GM19372 (cell line): ENCODE results near the gene ADAMTS5.

Experiments
- ATAC-seq: cut with Tn5 transposase; IDR thresholded peaks from one replicate; pipeline ENCODE4 v1.9.1; 2021; ENCODE audit warnings: mild to moderate bottlenecking, low read depth, moderate library complexity; ENCODE audit not compliant: unreplicated experiment

The ADAMTS5 gene

DNA sequence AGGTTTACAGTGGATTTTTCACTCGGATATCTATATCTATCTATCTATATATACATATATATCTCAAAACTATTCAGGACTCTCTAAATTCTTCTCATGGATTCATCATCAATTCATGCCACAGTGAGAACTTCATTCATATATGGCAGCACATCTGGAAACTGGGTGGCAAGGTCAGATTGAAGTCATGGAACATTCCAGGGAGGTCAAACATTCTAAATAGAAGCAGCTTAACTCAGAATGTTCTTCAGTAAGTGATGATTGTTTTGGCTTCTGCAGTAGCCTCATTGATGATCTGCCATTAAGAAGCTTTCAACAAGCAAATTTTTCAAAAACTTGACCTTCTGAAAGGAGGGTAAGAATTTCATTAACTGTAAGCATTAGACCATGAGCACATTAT, 74.7 kb downstream of the ADAMTS5 start:
- ATAC-seq, result no peak

- ATAC-seq, result no peak
Observed at GRCh38 chr21:26888931-26889330, 78.0 kb downstream of the ADAMTS5 start.

DNA sequence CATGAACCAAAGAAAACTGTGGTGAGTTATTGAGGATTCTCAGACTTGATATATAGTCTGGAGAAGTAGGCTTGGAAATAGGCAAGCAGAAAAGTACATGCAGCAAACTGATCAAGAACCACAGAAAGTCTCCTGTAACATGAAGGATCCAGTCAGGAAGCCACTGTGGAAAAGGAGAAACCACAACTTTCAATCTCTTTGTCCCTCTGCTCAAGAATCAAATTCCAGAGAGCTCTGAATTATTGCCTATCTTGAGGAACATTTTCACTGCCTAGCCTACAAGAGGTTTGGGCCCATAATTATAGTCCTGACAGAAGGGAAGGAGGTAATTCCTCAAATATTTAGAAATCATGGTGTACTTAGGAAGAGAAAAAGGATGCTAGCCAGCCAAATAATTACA, 78.6 kb downstream of the ADAMTS5 start:
- ATAC-seq, result no peak

GRCh38 chr21:26887251-26887650, 79.6 kb downstream of the ADAMTS5 start:
- ATAC-seq, result no peak

DNA sequence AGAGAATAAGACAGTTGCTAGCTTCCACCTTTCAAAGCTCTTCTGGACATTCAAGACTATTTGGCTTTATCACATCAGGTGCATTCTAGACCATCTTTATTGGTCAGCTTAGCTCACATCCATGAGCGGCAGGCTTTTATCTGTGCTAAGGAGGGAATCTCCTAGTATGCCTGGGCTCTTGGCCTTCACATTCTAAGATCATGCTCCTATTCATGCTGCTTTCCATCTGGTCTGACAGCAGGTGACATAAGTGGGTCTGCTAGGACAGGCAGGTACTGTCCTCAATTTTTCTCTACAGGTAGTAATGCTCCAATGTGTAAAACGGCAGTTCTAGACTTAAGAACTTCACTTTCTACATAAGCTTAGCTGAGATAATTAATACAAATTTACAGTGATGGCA, 82.5 kb downstream of the ADAMTS5 start:
- ATAC-seq, result no peak

GRCh38 chr21:26883768-26884167, 83.1 kb downstream of the ADAMTS5 start:
- no peak for ATAC-seq

DNA sequence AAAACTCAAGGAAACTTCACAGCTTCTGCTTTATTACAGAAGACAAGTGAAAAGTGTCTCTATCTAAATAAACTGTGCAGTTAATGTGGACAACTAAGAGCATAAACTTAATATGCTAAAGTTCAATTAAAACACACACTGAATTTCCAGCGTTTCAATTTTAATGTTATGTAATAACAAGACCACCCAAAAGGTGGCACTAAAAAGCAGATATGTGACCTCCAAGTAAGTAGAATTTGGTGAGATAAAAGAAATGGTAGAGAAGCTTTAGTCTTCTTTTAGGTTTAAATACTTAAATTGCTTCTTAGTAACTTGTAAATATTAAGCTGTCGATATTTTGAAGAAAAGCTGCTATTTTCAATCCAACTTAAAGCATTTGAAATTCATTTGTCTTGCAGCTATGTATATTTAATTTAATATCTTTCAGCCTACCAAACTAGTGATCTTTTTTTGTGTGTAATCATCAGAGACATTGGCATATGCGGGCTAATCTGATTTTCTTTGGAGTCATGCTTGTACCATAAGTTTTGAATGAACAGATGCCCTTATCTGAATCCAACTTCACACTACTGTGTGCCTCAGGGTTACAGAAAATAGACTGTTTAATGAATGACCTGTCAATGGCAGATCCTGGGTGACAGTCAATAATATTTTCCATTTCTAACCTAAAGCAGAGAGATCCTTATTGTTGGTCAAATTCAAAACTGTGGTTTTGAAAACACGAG, 85.2 kb downstream of the ADAMTS5 start:
- no peak for ATAC-seq

GRCh38 chr21:26877018-26877417, 89.9 kb downstream of the ADAMTS5 start:
- no peak for ATAC-seq

DNA sequence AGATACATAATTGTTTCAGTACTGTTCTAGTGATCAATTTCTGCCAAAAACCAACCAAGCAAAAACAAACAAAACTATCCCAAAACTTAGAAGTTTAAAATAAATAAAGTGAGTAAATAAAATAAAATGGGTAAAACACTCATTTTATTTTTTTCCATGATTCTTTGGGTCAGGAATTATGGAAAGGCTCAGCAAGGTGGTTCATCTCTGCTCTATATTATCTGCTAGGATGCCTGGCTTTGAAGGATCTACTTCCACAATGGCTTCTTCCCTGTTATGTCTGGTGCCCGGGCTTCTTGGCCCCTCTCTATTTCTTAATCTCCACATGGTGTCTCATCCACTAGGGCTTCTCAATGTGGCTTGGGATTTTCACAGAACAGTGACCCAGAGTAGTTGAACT, 92.5 kb downstream of the ADAMTS5 start:
- ATAC-seq, result no peak
